ENCODE data around the gene ABLIM1. TPM values are rescaled to one million over a fixed set of nuclear protein-coding genes. Genes with fewer than 3 reads are reported as not detected.

The ABLIM1 gene
- total RNA-seq, 4 donors from 2014 or later, result 156 to 278 (median 213) TPM

DNA sequence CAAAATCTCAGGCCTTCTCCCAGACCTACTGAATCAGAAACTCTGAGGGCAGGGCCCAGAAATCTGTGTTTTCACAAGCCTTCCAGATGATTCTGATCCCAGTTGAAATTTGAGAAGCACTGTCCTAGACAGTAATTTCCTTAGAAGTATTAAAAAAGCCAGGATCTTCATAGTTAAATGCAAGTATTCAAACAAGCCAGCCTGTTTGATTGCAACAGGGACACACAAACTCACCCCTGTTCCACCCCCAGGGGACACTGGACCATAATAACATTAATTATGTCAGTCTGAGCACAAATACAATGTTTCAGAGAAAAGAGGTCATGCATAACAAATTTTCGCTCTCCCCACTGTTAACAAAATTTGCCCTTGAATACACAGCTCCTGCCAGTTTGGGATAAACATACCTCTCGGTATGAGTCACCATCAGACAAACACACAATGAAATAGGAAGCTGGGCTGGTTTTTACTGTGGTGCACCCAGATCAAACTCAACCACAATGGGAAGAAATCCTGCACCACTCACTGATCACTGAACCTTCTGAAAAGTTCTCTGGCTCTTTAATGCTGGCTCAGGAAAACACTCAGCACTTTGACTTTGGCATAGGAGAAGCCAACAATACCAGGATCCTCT is 34.3 kb downstream of the ABLIM1 start:
- 22% methylated on average over 2 of the region's 2 CpGs for WGBS
- no peak for TF ChIP-seq EP300 (IDR thresholded peaks at IDR 0.05)
- TF ChIP-seq, protein P1, sequence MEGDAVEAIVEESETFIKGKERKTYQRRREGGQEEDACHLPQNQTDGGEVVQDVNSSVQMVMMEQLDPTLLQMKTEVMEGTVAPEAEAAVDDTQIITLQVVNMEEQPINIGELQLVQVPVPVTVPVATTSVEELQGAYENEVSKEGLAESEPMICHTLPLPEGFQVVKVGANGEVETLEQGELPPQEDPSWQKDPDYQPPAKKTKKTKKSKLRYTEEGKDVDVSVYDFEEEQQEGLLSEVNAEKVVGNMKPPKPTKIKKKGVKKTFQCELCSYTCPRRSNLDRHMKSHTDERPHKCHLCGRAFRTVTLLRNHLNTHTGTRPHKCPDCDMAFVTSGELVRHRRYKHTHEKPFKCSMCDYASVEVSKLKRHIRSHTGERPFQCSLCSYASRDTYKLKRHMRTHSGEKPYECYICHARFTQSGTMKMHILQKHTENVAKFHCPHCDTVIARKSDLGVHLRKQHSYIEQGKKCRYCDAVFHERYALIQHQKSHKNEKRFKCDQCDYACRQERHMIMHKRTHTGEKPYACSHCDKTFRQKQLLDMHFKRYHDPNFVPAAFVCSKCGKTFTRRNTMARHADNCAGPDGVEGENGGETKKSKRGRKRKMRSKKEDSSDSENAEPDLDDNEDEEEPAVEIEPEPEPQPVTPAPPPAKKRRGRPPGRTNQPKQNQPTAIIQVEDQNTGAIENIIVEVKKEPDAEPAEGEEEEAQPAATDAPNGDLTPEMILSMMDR (IDR thresholded peaks at IDR 0.05), result no peak
- peak in 1 of 3 donors; percentile 29 for TF ChIP-seq POLR2AphosphoS5 (IDR thresholded peaks at IDR 0.05)
- no peak for TF ChIP-seq POLR2A (IDR thresholded peaks at IDR 0.05)
- peak overlapping the region; percentile 39 for H3K27ac ChIP-seq
- H3K9me3 ChIP-seq, result no peaks in the 10 kb centered on the region
- no peak overlapping the region for H3K4me3 ChIP-seq
- peaks cover 32% of the 10 kb centered on the region for H3K4me1 ChIP-seq
- no peaks in the 10 kb centered on the region for H3K36me3 ChIP-seq
- no peaks in the 10 kb centered on the region for H3K27me3 ChIP-seq
- DNase-seq (ENCODE audit: low spot score in 2 of 2), result no peak

DNA sequence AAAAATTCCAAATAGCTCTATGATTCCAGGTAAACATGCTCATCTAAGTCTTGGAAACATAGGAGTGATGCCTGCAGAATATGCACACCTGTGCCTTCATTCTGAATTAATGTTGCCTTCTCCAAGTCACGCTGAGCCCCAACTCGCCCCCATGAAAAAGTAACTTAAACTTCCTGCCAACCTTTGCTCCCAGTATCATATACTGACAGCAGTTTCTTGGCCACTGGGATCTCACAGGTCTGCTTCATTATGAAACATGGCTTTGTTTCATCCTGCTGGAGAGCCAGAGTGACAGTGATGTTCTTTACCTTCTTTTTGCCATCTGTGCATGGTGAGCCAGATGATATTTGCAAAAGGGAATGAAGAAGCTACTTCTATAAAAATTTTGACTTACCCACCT is 34.9 kb downstream of the ABLIM1 start:
- no peak for DNase-seq (ENCODE audit: low spot score in 2 of 2)

DNA sequence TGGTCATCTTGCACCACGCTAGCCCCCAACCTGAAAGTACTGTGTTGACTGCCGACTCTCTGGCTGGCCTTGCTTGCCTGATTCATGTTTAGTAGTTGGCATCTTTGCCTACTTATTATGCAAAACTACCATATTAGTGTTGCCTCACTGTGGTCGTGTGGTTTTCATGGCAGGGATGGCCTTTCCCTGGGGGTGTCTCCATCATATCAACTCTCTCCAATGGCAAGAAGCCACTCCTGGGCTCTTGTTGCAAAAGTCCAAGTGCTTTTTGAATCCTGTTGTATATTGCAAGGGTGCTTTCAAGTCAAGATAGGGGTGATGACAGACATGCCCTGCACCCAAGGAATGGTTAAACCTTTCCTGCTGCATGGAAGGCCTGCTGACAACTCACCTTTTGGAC is 39.4 kb downstream of the ABLIM1 start:
- H3K27me3 ChIP-seq, result no peaks in the 10 kb centered on the region
- H3K9me3 ChIP-seq, result no peaks in the 10 kb centered on the region
- no peak overlapping the region for H3K27ac ChIP-seq
- H3K36me3 ChIP-seq, result no peaks in the 10 kb centered on the region
- no peak overlapping the region for H3K4me3 ChIP-seq
- 78% methylated on average over 3 of the region's 3 CpGs for WGBS
- no peak for DNase-seq (ENCODE audit: low spot score in 2 of 2)
- TF ChIP-seq EP300 (IDR thresholded peaks at IDR 0.05) (no peak), POLR2AphosphoS5 (IDR thresholded peaks at IDR 0.05) (no peak), POLR2A (IDR thresholded peaks at IDR 0.05) (no peak)
- TF ChIP-seq, protein P1 (IDR thresholded peaks at IDR 0.05), result no peak
- H3K4me1 ChIP-seq, result peaks cover 35% of the 10 kb centered on the region

More for the DNA sequence above, 34.9 kb downstream of the ABLIM1 start:
- TF ChIP-seq, protein P1 (IDR thresholded peaks at IDR 0.05), result no peak
- Histone ChIP-seq H3K4me3 (no peak overlapping the region), H3K9me3 (no peaks in the 10 kb centered on the region), H3K27ac (peak overlapping the region; percentile 39), H3K27me3 (no peaks in the 10 kb centered on the region), H3K4me1 (peaks cover 32% of the 10 kb centered on the region), H3K36me3 (no peaks in the 10 kb centered on the region)
- WGBS, result 79% methylated on average over 2 of the region's 2 CpGs

DNA sequence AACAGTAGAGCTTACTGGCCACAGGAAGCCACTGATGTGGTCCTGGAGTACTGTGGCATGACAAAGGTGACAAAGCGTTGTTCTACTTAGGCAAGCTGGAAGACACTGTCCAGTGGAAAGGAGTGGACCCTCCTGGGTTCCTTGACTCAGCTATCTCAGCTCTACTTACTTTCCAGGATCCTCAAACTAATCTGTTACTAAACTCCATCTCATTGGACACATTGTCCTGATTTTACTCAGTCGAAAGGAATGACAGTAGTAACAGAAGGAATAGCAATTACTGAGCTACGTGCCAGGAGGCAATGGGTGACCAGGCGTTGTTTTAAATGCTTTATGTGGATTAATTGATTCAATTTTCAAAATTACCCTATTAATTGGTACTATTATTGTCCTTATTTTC is 41.6 kb downstream of the ABLIM1 start:
- WGBS, result 87% methylated on average over 4 of the region's 4 CpGs

DNA sequence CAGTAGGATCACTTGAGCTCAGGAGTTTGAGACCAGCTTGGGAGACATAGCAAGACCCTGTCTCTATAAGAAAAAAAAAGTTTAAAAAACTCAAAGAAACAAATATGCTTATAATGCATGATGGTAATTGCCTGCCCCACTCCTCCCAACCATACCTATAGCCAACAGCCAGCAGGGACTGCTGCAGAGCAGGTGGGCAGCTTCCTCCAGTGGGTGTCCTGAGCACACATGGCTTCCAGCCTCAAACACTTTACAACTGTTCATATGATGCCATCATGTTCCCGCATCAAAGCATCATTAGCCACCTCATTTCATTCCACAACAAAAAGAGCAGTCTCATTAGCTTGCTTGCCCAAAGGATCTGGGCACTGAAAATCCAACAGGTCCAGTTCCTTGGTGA is 42.0 kb downstream of the ABLIM1 start:
- no peak overlapping the region for H3K27ac ChIP-seq
- H3K4me3 ChIP-seq, result no peak overlapping the region
- H3K27me3 ChIP-seq, result no peaks in the 10 kb centered on the region
- TF ChIP-seq POLR2A (IDR thresholded peaks at IDR 0.05) (no peak), POLR2AphosphoS5 (IDR thresholded peaks at IDR 0.05) (no peak), EP300 (IDR thresholded peaks at IDR 0.05) (no peak)
- TF ChIP-seq, protein P1 (IDR thresholded peaks at IDR 0.05), result no peak
- H3K36me3 ChIP-seq, result no peaks in the 10 kb centered on the region
- H3K4me1 ChIP-seq, result peaks cover 44% of the 10 kb centered on the region
- DNase-seq (ENCODE audit: low spot score in 2 of 2), result no peak
- 76% methylated on average over 1 of the region's 1 CpG for WGBS
- H3K9me3 ChIP-seq, result no peaks in the 10 kb centered on the region

More for the DNA sequence above, 41.6 kb downstream of the ABLIM1 start:
- no peaks in the 10 kb centered on the region for H3K9me3 ChIP-seq
- DNase-seq (ENCODE audit: low spot score in 2 of 2), result no peak
- no peak for TF ChIP-seq POLR2AphosphoS5 (IDR thresholded peaks at IDR 0.05)
- no peak for TF ChIP-seq POLR2A (IDR thresholded peaks at IDR 0.05)
- no peak for TF ChIP-seq EP300 (IDR thresholded peaks at IDR 0.05)
- TF ChIP-seq, protein P1 (IDR thresholded peaks at IDR 0.05), result no peak
- no peak overlapping the region for H3K4me3 ChIP-seq
- H3K27ac ChIP-seq, result no peak overlapping the region
- H3K36me3 ChIP-seq, result no peaks in the 10 kb centered on the region
- H3K27me3 ChIP-seq, result no peaks in the 10 kb centered on the region
- H3K4me1 ChIP-seq, result peaks cover 41% of the 10 kb centered on the region

All from suprapubic skin (tissue), 4 donors.